ENCODE data around the gene IGSF22.
A peak's percentile ranks its signal among the peaks of the same experiment; 100 is the strongest.

The IGSF22 gene

DNA sequence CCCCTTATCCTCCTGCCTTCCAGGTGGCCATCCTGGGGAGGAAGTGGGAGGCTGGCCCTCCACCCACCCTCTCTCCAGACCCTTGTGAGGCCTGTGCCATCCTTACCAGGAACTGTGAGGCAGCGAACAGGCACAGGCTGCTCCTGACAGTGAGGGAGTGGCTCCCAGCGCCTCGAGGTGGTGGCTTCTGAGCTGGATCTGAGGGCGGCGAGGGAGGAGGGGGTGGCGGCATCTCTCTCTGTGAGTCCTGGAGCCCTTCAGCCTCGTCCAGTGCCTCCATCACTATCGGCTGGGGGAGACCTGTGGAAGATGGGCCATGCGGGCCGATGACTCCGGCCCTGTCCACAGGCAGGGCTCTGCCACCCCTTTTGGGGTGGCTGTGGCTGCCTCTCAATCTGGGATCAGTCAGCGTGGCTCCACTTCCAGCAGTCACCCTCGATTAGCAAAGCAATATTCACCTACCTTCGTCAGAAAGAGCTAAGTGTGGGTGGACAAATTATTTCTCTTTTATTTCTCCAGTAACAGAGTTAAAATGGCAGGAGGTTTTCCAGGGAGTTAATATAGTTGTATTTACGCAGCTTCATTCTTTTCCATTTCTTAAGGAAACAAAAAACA, 18.0 kb upstream of the IGSF22 start:
- no peak for DNase-seq (ENCODE audit: low read depth, low spot score)

DNA sequence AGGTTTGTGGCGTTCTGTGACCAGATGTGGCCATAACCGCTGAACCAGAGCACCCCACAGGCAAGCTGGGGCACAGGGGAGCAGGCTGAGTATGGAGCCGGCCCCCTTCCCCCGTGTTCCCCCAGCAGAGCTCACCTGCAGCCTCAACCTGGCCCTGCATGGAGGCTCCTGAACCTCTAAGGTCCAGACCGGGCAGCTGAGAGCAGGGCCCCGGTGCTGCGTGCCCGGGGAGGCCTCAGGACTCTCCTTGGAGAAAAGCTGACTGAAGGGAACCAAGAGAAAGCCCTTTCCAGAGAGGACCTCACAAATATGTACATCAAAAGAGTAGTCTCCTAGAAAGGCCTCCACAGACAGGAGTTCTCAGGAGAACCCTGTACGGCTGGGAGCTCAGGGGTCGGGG, 17.4 kb upstream of the IGSF22 start:
- no peak for DNase-seq (ENCODE audit: low read depth, low spot score)

- no peak for DNase-seq (ENCODE audit: low read depth, low spot score)
Observed at GRCh38 chr11:18741783-18742182, 15.8 kb upstream of the IGSF22 start.

DNA sequence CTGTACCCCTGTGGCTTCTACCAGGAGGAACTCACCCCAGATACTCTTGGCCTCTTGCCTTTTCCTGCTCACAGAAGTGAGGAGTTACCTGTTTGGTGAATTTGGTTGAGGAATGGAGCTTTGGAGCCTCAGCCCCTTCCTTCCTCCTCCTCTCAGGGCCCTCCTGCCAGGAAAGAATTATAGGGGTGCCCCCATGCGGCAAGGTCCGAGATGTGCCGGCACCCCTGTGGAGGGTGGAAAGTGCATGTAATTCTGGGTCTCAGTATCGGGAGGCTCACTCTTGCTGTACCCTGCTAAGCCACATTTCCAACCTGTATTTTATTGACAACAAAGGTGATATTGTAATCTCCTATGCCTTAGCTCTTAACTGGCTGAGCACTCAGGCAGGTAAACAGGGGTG, 13.7 kb upstream of the IGSF22 start:
- DNase-seq (ENCODE audit: low read depth, low spot score) = no peak

DNA sequence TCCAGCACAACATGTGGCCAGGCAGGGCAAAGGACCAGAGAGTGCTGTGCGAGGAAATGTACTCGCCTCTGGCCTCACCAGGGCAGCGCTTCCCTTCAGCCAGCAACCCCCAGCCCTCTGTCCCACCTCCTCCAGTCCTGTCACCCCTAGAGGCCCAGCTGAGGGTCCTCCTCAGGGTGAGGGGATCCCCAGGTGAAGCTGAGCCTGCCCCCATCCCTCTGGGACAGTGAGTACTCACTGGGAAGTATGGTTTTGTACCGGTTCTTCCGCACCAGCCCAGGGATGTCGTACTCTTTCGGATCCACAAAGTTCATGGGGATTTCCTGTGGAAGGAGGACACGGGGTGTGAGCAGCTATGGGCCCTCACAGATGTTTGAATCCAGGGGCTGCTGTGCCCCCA, 11.7 kb upstream of the IGSF22 start:
- DNase-seq (ENCODE audit: low read depth, low spot score) = no peak

- peak; percentile 61 for DNase-seq (ENCODE audit: low read depth, low spot score)
Observed at GRCh38 chr11:18736590-18737148, 10.7 kb upstream of the IGSF22 start.

- DNase-seq (ENCODE audit: low read depth, low spot score) = no peak
Observed at GRCh38 chr11:18733202-18733601, 7.2 kb upstream of the IGSF22 start.

GRCh38 chr11:18731949-18732821, 6.2 kb upstream of the IGSF22 start:
- peak; percentile 75 for DNase-seq (ENCODE audit: low read depth, low spot score)

- DNase-seq (ENCODE audit: low read depth, low spot score) = no peak
Observed at GRCh38 chr11:18731441-18731840, 5.5 kb upstream of the IGSF22 start.

DNA sequence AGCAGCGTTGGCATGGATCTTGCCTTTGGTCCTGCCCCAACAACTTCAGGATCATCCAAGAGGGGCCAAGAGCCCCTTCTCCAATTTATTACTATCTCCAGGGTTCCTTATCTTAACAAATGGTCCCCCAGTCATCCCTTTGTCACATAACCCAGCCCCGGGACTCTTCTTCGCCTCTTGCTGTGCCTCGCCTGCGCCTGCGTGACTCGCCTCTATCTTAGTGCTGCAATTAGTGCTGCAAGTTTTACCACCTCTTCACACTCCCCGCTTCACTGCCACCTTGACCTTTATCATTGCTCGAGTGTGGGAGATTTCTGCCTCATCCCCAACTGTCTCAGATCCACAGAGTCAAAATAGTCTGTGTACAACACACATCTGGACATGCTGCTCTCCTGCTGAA, 4.0 kb upstream of the IGSF22 start:
- no peak for DNase-seq (ENCODE audit: low read depth, low spot score)

DNA sequence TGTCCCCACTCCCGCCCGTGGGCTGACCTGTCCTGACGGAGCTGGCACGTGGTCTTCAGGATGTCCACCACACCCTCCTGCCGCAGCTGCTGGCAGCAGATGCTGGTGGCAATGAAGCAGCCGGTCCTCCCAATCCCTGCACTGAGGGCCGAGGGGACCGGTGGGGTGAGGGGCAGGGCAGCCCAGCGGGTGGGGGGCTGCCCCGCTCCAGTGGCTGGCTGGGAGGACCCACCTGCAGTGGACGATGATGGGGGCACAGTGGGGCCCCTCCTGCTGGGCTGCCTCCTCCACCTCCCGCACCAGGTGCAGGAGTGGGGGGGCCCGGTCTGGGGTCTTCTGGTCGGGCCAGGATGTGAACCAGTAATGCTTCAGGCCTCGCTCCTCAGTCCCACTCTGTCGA, 3.4 kb upstream of the IGSF22 start:
- DNase-seq (ENCODE audit: low read depth, low spot score) = no peak

GRCh38 chr11:18728658-18729057, 2.7 kb upstream of the IGSF22 start:
- no peak for DNase-seq (ENCODE audit: low read depth, low spot score)

DNA sequence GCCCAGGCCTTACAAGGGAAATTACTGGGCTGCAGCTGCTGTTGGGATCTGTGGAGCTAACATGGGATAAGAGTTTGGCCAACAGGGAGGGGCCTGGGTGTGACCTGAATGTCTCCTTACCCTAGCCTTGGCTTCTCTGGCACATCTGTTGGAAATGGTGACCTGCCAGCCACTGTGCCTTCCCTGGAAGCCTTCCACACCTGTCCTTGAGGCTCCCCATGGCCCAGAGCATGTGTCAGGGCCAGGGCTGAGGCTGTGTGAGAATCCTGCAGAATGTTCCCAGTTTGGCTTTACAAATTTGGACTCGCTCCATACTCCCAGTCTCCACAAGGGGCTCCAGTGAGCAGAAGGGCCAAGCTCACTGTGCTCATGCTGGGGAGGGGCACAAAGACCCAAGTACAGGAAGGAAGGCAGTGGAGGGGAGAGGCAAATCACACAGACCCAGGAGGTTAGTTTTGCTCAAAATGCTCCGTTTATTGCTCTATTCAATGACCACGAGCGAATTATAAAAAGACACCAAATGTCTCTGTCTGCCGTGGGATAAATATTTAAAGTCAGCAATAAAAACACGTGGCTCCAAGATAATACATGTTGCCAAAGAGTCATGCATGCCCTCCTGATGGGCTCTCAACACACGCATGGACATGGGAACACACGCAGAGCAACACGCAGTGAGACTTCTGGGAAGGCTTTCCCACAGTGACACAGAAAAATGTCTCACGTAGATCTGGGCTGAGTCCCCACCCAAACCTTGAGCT, 1.7 kb upstream of the IGSF22 start:
- DNase-seq (ENCODE audit: low read depth, low spot score) = peak; percentile 74

DNA sequence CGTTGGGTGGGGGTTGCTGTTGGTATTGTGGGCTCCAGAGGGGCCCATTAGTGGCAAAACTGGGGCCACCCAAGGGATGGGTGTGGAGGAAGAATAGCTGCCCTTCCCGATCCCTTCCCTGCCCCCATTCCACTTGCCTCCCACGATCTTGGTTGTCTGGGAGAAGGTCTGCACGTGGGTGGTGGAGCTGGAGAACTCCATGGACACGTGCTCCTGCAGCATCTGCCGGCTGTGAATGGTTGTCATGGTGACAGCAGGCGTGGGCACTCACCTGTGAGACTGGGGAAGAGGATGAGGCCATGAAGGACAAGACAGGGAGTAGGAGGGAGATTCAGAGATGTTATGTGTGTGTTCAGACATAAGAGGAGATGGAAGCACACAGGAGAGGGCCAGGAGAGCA, 2.0 kb downstream of the IGSF22 start:
- DNase-seq (ENCODE audit: low read depth, low spot score) = no peak

DNA sequence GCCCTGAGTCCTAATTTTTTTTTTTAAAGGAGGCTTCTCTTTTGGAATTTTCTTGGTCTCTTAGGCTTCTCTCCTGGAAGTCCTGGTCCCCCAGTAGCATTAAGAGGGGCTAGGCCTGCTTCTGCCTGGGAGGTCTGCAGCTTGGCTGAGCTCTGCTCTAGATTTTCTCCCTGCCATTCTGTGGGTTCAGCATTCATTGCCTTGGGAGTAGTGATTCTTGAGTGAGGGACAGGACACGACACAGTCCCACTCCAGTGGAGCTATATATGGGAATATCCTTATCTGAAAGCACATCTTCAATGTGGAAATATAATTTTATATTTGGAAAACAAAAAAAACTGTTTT, 3.7 kb downstream of the IGSF22 start:
- no peak for DNase-seq (ENCODE audit: low read depth, low spot score)

DNA sequence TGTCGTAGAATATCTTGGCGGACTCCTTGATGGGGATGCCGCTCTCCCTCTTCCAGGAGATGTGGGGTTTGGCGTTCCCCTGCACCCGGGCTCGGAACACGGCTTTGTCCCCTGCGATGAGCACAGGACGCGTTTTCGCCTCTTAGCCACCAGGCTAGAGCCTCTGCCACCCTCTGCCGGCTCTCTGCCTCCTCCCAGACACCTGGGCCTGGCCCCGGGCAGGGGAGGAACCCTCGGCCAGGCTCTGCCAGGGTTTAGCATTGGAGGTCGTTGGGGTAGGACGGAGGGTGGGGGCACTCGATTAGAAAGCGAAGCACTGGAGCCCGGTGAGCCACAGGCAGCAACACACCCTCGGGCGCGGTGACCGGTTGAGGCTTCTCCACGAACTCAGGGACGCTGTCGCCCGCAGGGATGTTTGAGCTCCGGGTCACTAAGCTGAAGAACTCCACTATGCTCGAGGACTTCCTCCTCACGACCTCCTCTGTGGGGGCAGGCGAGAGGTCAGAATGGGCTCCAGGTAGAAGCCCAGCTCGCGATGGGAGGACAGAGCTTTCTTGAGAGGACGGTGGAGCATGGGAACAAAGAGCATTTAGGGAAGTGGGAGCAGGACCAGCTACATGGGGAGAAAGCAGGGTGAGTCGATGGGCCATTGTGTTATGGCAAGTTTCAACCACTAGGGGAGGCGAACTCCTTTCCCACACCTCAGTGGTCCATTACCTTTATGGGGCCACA, 4.3 kb downstream of the IGSF22 start:
- DNase-seq (ENCODE audit: low read depth, low spot score) = peak; percentile 86

GRCh38 chr11:18720808-18721560, 5.0 kb downstream of the IGSF22 start:
- peak; percentile 94 for DNase-seq (ENCODE audit: low read depth, low spot score)

DNA sequence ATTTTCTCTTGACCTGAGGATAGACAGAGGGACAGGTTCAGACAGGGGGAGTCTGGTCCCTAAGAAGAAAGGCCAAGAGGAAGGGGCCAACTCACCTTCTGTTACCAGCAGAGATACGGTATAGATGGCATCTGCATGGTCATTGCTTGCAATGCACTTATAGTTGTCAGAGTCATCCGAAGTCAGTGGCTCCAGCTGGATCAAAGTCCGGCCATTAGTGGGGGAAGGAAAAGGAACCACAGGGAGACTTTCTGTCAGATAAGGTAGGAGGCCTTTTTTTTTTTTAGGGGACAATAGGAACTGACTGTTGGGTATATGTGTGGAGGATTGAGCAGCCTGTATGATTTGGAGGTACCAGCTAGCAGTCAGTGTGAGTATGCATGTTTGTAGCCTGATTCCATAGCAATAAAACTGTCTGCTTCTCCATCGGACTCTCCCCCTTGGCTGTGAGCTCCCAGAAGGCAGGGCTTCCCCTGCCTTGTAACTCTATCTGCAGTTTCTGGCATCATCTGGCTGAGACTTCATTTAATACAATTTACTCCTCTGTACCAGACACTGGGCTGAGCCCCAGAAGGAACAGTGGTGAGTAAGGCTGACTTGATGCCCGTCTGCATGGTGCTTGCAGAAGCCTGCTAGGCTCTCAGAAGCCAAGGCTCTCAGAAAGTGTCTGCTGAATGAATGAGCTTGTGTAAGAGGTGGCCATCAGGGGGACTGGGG, 5.7 kb downstream of the IGSF22 start:
- DNase-seq (ENCODE audit: low read depth, low spot score) = no peak

DNA sequence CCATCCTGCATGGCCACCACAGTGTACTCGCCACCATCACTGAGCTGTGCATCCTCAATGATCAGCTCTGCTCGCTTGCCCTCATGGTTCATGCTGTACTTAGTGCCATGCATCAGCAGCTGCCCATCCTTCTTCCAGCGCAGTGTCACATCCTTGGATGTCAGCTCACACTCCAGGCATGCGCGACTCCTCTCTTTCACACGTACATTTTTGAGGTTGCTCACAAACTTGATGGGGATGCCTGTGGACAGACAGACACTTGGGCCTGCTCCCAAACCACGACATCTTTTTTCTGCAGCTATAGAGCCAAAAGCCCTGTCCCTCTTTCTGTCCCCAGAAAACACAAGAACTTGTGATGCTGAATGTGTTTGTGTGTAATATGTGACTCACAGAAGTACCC, 10.5 kb downstream of the IGSF22 start:
- DNase-seq (ENCODE audit: low read depth, low spot score) = no peak

- DNase-seq (ENCODE audit: low read depth, low spot score) = no peak
Observed at GRCh38 chr11:18714443-18714780, 11.6 kb downstream of the IGSF22 start.
